PFSK-1 (cell line): ENCODE measurements around the gene LACC1.

Source experiments
- POLR2AphosphoS5 ChIP-seq: IDR thresholded peaks from 2 replicates; pipeline ENCODE4 v1.6.1; 2012; ENCODE audit warnings: low read depth, mild to moderate bottlenecking, control low read depth, low read length, moderate library complexity
- TAF1 ChIP-seq: IDR thresholded peaks from 2 replicates; pipeline ENCODE4 v1.6.1; 2012; ENCODE audit warnings: low read length, control low read depth, borderline replicate concordance; ENCODE audit not compliant: insufficient read depth
- TF ChIP-seq, protein P1 (sequence below), 2 experiments: IDR thresholded peaks; 2 replicates each; pipeline versions ENCODE4 v1.6.1 to v1.8.0; 2011 to 2012; ENCODE audit warnings: low read depth in 2 of 2, low read length in 2 of 2, control low read depth in 1 of 2, inconsistent platforms in 1 of 2, mild to moderate bottlenecking in 1 of 2, moderate library complexity in 1 of 2; ENCODE audit not compliant: insufficient read depth in 1 of 2

DNA sequence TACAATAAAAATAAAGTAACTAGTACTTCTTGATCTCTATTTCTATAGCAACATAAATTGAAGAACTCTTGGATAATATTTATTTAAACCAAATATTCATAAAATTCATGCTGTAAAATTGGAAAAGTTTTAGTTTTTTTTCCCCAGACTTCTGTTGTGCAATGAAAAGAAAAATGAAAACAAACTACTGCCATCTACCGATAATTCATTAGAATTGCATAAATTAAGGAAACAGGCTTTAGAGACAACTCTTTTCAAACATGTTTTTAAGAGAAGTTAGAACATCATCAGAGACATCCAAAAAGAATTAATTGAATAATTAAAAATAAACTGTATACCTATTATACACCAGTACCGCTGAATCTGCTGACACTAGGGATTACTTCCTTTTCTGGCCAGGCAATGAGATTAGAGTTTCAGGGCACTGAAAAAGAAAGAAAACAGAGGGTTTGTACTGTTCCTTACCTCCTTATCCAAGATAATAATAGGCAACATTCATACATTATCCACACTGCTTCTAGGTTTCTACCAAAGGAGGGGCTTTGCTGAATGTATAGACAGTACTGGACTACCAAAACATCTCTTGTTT is 5.1 kb upstream of the LACC1 start:
- TF ChIP-seq POLR2AphosphoS5: no peak
- TF ChIP-seq, protein P1, sequence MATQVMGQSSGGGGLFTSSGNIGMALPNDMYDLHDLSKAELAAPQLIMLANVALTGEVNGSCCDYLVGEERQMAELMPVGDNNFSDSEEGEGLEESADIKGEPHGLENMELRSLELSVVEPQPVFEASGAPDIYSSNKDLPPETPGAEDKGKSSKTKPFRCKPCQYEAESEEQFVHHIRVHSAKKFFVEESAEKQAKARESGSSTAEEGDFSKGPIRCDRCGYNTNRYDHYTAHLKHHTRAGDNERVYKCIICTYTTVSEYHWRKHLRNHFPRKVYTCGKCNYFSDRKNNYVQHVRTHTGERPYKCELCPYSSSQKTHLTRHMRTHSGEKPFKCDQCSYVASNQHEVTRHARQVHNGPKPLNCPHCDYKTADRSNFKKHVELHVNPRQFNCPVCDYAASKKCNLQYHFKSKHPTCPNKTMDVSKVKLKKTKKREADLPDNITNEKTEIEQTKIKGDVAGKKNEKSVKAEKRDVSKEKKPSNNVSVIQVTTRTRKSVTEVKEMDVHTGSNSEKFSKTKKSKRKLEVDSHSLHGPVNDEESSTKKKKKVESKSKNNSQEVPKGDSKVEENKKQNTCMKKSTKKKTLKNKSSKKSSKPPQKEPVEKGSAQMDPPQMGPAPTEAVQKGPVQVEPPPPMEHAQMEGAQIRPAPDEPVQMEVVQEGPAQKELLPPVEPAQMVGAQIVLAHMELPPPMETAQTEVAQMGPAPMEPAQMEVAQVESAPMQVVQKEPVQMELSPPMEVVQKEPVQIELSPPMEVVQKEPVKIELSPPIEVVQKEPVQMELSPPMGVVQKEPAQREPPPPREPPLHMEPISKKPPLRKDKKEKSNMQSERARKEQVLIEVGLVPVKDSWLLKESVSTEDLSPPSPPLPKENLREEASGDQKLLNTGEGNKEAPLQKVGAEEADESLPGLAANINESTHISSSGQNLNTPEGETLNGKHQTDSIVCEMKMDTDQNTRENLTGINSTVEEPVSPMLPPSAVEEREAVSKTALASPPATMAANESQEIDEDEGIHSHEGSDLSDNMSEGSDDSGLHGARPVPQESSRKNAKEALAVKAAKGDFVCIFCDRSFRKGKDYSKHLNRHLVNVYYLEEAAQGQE (IDR thresholded peaks at IDR 0.05; ENCODE audit: insufficient read depth in 1 of 2, low read depth in 2 of 2, low read length in 2 of 2): no peak
- no peak for TF ChIP-seq TAF1
